NT2/D1 (cell line): ENCODE measurements around the gene PVRIG.
"Not testable (repeated sequence)": the region's sequence is repeated elsewhere in the genome, so short reads cannot be mapped to it uniquely, and the experiment has no call there.

ENCODE experiments used
- DNase-seq: peaks from one replicate; pipeline ENCODE4 v3.0.0-alpha.2; 2011; ENCODE audit warnings: low read depth, low spot score
- H3K27me3 ChIP-seq: 2 replicates; pipeline ENCODE4 v1.6.0; 2011; ENCODE audit warnings: mild to moderate bottlenecking; ENCODE audit not compliant: insufficient read length, insufficient read depth
- H3K36me3 ChIP-seq: 2 replicates; pipeline ENCODE4 v1.6.1; 2011; ENCODE audit warnings: mild to moderate bottlenecking, low read length, mixed read lengths; ENCODE audit not compliant: insufficient read depth, insufficient read length
- H3K4me1 ChIP-seq: 2 replicates; pipeline ENCODE4 v1.5.1; 2011; ENCODE audit not compliant: insufficient read depth, insufficient read length
- H3K4me3 ChIP-seq: 2 replicates; pipeline ENCODE4 v1.5.1; 2011; ENCODE audit warnings: low read depth; ENCODE audit not compliant: insufficient read length
- H3K9ac ChIP-seq: 2 replicates; pipeline ENCODE4 v1.6.0; 2011; ENCODE audit warnings: low read depth; ENCODE audit not compliant: insufficient read length
- H3K9me3 ChIP-seq: 2 replicates; pipeline ENCODE4 v1.5.1; 2011; ENCODE audit warnings: mild to moderate bottlenecking, low read length; ENCODE audit not compliant: insufficient read depth
- SUZ12 ChIP-seq: IDR thresholded peaks from 2 replicates; pipeline ENCODE4 v1.6.1; 2011; ENCODE audit not compliant: insufficient read length, insufficient read depth; ENCODE audit errors: extremely low read depth
- YY1 ChIP-seq: IDR thresholded peaks from 2 replicates; pipeline ENCODE4 v1.6.1; 2011; ENCODE audit not compliant: insufficient read length, insufficient read depth
- ZNF274 ChIP-seq: IDR thresholded peaks from 2 replicates; pipeline ENCODE4 v1.6.1; 2011; ENCODE audit warnings: mild to moderate bottlenecking, low read depth, low read length

Gene PVRIG

GRCh38 chr7:100219801-100220585, at the start of gene PVRIG:
PVRIG (plus strand) TSS chr7:100219949; CDS start chr7:100219971, 22 bp downstream.
- peaks cover 19% of the 10 kb centered on the region for H3K36me3 ChIP-seq
- H3K9ac ChIP-seq, H3K4me1 ChIP-seq, H3K4me3 ChIP-seq, H3K27me3 ChIP-seq, H3K9me3 ChIP-seq, DNase-seq: not testable (repeated sequence)

GRCh38 chr7:100170101-100170897, 49.5 kb upstream of the PVRIG start:
- Histone ChIP-seq H3K4me1 (peaks cover 13% of the 10 kb centered on the region), H3K27me3 (peaks cover 13% of the 10 kb centered on the region), H3K9me3 (no peaks in the 10 kb centered on the region), H3K4me3 (no peak overlapping the region), H3K9ac (peak overlapping the region; percentile 21), H3K36me3 (peaks cover 6% of the 10 kb centered on the region)
- no peak for DNase-seq
- TF ChIP-seq SUZ12 (no peak), ZNF274 (no peak), YY1 (no peak)

- Histone ChIP-seq H3K27me3 (peaks cover 12% of the 10 kb centered on the region), H3K36me3 (peaks cover 11% of the 10 kb centered on the region), H3K4me3 (no peak overlapping the region), H3K4me1 (peaks cover 13% of the 10 kb centered on the region), H3K9me3 (no peaks in the 10 kb centered on the region), H3K9ac (no peak overlapping the region)
- DNase-seq = no peak
- TF ChIP-seq SUZ12 = no peak
- no peak for TF ChIP-seq ZNF274
- TF ChIP-seq YY1 = no peak
These were observed 48.6 kb upstream of the PVRIG start for GRCh38 chr7:100171087-100171681.

- no peak overlapping the region for H3K9ac ChIP-seq
- H3K9me3 ChIP-seq = no peaks in the 10 kb centered on the region
- no peak for DNase-seq
- peaks cover 11% of the 10 kb centered on the region for H3K36me3 ChIP-seq
- TF ChIP-seq YY1 = no peak
- TF ChIP-seq SUZ12 = no peak
- TF ChIP-seq ZNF274 = no peak
- H3K27me3 ChIP-seq = peaks cover 6% of the 10 kb centered on the region
- peaks cover 8% of the 10 kb centered on the region for H3K4me1 ChIP-seq
- H3K4me3 ChIP-seq = no peak overlapping the region
These were observed 47.9 kb upstream of the PVRIG start for GRCh38 chr7:100171840-100172239.

- Histone ChIP-seq H3K4me1 (peaks cover 5% of the 10 kb centered on the region), H3K36me3 (peaks cover 11% of the 10 kb centered on the region), H3K9ac (no peak overlapping the region), H3K4me3 (no peak overlapping the region), H3K27me3 (no peaks in the 10 kb centered on the region), H3K9me3 (no peaks in the 10 kb centered on the region; the same call in 1 of the 2 replicates)
- TF ChIP-seq SUZ12 (no peak), ZNF274 (no peak), YY1 (no peak)
- DNase-seq = no peak
These were observed 45.8 kb upstream of the PVRIG start for GRCh38 chr7:100173806-100174495.

GRCh38 chr7:100174582-100174981, 45.2 kb upstream of the PVRIG start:
- TF ChIP-seq ZNF274 (no peak), SUZ12 (no peak), YY1 (no peak)
- Histone ChIP-seq H3K9me3 (no peaks in the 10 kb centered on the region; the same call in 1 of the 2 replicates), H3K9ac (no peak overlapping the region), H3K27me3 (no peaks in the 10 kb centered on the region), H3K4me3 (no peak overlapping the region), H3K36me3 (peaks cover 11% of the 10 kb centered on the region), H3K4me1 (peaks cover 5% of the 10 kb centered on the region)
- DNase-seq = no peak
